Measurements from ENCODE around the gene REEP5. TPM values are rescaled to one million over a fixed set of nuclear protein-coding genes. Genes with fewer than 3 reads are reported as not detected.

Gene REEP5
- total and polyA plus RNA-seq, 8 donors: 64.8 to 121 (median 70.5) TPM

- intact Hi-C loops (cut with DNase I): no loop called here
- DNase-seq (no peak), ATAC-seq (no peak)
- Histone ChIP-seq H3K4me3 (no peak overlapping the region), H3K9me3 (no peaks in the 10 kb centered on the region), H3K27ac (peak overlapping the region in 1 of 2 donors; percentile 99), H3K27me3 (no peaks in the 10 kb centered on the region), H3K4me1 (peaks cover 5 to 50% of the 10 kb centered on the region in 2 donors), H3K36me3 (peaks cover 0 to 9% of the 10 kb centered on the region in 2 donors)
- no peak for TF ChIP-seq CTCF (IDR thresholded peaks at IDR 0.05)
These were observed 2.0 kb upstream of the REEP5 start for GRCh38 chr5:112923988-112924387.

GRCh38 chr5:112923148-112923917 is 1.3 kb upstream of the REEP5 start:
- no peaks in the 10 kb centered on the region for H3K27me3 ChIP-seq
- no peaks in the 10 kb centered on the region for H3K9me3 ChIP-seq
- TF ChIP-seq CTCF (IDR thresholded peaks at IDR 0.05): no peak
- H3K4me3 ChIP-seq: peak overlapping the region in 1 of 2 donors; percentile 93
- peaks cover 0 to 9% of the 10 kb centered on the region in 2 donors for H3K36me3 ChIP-seq
- H3K4me1 ChIP-seq: peaks cover 5 to 56% of the 10 kb centered on the region in 2 donors
- no peak for ATAC-seq
- DNase-seq: no peak
- H3K27ac ChIP-seq: peak overlapping the region in 1 of 2 donors; percentile 99
- intact Hi-C loops (cut with DNase I): no loop called here

- intact Hi-C loops (cut with DNase I): no loop called here
- Histone ChIP-seq H3K4me3 (peak overlapping the region; percentile 87 to 93), H3K27me3 (no peaks in the 10 kb centered on the region), H3K27ac (peak overlapping the region; percentile 97 to 99), H3K36me3 (peaks cover 0 to 30% of the 10 kb centered on the region in 2 donors), H3K9me3 (no peaks in the 10 kb centered on the region), H3K4me1 (peaks cover 5 to 68% of the 10 kb centered on the region in 2 donors)
- DNase-seq (peak; percentile 70 to 94 (median 82)), ATAC-seq (peak; percentile 84)
- peak in 1 of 2 donors; percentile 9 for TF ChIP-seq CTCF (IDR thresholded peaks at IDR 0.05)
These were observed 798 bp downstream of the REEP5 start for GRCh38 chr5:112921026-112921832.

GRCh38 chr5:112919972-112920371 is 2.1 kb downstream of the REEP5 start:
- no peak for ATAC-seq
- intact Hi-C loops (cut with DNase I): no loop called here
- Histone ChIP-seq H3K9me3 (no peaks in the 10 kb centered on the region), H3K27me3 (no peaks in the 10 kb centered on the region), H3K4me1 (peaks cover 5 to 81% of the 10 kb centered on the region in 2 donors), H3K27ac (no peak overlapping the region), H3K4me3 (peak overlapping the region in 1 of 2 donors; percentile 93), H3K36me3 (peaks cover 0 to 34% of the 10 kb centered on the region in 2 donors)
- no peak for TF ChIP-seq CTCF (IDR thresholded peaks at IDR 0.05)
- DNase-seq: no peak

GRCh38 chr5:112918679-112919078 is 3.3 kb downstream of the REEP5 start:
- H3K27me3 ChIP-seq: no peaks in the 10 kb centered on the region
- ATAC-seq: no peak
- no peak for DNase-seq
- H3K9me3 ChIP-seq: no peaks in the 10 kb centered on the region
- no peak for TF ChIP-seq CTCF (IDR thresholded peaks at IDR 0.05)
- H3K4me3 ChIP-seq: no peak overlapping the region
- H3K36me3 ChIP-seq: peaks cover 0 to 34% of the 10 kb centered on the region in 2 donors
- peaks cover 5 to 78% of the 10 kb centered on the region in 2 donors for H3K4me1 ChIP-seq
- intact Hi-C loops (cut with DNase I): no loop called here
- H3K27ac ChIP-seq: peak overlapping the region in 1 of 2 donors; percentile 49

All from left lung (tissue), 10 donors.